ENCODE measurements around the gene ZNF497.

DNA sequence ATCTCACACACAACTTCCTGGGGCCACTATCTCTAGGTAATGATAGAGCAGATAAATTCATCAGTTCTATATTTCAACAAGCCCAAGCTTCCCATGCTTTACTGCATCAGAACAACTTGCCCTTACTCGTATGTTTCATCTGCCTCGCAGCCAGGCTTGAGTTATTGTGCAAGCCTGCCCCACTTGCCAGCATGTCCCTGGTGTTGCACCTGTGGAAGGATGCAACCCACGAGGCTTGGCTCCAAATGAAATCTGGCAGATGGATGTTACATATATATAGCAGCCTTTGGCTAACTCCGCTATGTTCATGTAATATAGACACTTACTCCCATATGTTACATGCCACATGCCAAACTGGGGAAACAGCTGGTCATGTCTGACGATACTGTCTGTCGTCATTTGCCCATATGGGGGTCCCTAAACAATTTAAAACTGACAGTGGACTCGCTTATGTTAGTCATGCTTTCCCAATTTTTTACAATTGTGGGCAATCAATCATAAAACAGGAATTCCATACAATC is 51.1 kb downstream of the ZNF497 start:
- TF ChIP-seq, protein P1, sequence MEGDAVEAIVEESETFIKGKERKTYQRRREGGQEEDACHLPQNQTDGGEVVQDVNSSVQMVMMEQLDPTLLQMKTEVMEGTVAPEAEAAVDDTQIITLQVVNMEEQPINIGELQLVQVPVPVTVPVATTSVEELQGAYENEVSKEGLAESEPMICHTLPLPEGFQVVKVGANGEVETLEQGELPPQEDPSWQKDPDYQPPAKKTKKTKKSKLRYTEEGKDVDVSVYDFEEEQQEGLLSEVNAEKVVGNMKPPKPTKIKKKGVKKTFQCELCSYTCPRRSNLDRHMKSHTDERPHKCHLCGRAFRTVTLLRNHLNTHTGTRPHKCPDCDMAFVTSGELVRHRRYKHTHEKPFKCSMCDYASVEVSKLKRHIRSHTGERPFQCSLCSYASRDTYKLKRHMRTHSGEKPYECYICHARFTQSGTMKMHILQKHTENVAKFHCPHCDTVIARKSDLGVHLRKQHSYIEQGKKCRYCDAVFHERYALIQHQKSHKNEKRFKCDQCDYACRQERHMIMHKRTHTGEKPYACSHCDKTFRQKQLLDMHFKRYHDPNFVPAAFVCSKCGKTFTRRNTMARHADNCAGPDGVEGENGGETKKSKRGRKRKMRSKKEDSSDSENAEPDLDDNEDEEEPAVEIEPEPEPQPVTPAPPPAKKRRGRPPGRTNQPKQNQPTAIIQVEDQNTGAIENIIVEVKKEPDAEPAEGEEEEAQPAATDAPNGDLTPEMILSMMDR (IDR thresholded peaks at IDR 0.05 in 2 of 3, conservative IDR thresholded peaks at IDR 0.05 in 1 of 3; ENCODE audit: insufficient read depth in 2 of 3, low read depth in 1 of 3, low read length in 3 of 3) = no peak
- TF ChIP-seq NR2C1 (IDR thresholded peaks at IDR 0.05) = no peak
- no peak for TF ChIP-seq NR2C1 (tag; IDR thresholded peaks at IDR 0.05)
- no peak for TF ChIP-seq SRSF1 (IDR thresholded peaks at IDR 0.05; ENCODE audit: low read depth, low read length)
- TF ChIP-seq RBFOX2 (IDR thresholded peaks at IDR 0.05; ENCODE audit: low read depth, low read length) = no peak
- no peak for TF ChIP-seq HDGF (IDR thresholded peaks at IDR 0.05)
- no peak for TF ChIP-seq FOXK1 (CRISPR knock-in tag; IDR thresholded peaks at IDR 0.05; ENCODE audit: borderline replicate concordance)
- TF ChIP-seq, protein P2, sequence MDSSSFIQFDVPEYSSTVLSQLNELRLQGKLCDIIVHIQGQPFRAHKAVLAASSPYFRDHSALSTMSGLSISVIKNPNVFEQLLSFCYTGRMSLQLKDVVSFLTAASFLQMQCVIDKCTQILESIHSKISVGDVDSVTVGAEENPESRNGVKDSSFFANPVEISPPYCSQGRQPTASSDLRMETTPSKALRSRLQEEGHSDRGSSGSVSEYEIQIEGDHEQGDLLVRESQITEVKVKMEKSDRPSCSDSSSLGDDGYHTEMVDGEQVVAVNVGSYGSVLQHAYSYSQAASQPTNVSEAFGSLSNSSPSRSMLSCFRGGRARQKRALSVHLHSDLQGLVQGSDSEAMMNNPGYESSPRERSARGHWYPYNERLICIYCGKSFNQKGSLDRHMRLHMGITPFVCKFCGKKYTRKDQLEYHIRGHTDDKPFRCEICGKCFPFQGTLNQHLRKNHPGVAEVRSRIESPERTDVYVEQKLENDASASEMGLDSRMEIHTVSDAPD (CRISPR knock-in tag; IDR thresholded peaks at IDR 0.05) = no peak
- TF ChIP-seq GTF2E2 (tag; IDR thresholded peaks at IDR 0.05) = no peak
- no peak for TF ChIP-seq ZNF77 (CRISPR knock-in tag; IDR thresholded peaks at IDR 0.05)
- no peak for TF ChIP-seq ZNF23 (CRISPR knock-in tag; IDR thresholded peaks at IDR 0.05)
- no peak for TF ChIP-seq HNRNPL (IDR thresholded peaks at IDR 0.05; ENCODE audit: low read depth, low read length)
- no peak for TF ChIP-seq CBX3 (IDR thresholded peaks at IDR 0.05; ENCODE audit: borderline replicate concordance in 1 of 2, low read length in 2 of 2)
- no peak for TF ChIP-seq KDM5B (IDR thresholded peaks at IDR 0.05; ENCODE audit: insufficient replicate concordance, low read depth, low read length)
- TF ChIP-seq, protein P3, sequence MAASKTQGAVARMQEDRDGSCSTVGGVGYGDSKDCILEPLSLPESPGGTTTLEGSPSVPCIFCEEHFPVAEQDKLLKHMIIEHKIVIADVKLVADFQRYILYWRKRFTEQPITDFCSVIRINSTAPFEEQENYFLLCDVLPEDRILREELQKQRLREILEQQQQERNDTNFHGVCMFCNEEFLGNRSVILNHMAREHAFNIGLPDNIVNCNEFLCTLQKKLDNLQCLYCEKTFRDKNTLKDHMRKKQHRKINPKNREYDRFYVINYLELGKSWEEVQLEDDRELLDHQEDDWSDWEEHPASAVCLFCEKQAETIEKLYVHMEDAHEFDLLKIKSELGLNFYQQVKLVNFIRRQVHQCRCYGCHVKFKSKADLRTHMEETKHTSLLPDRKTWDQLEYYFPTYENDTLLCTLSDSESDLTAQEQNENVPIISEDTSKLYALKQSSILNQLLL (CRISPR knock-in tag; IDR thresholded peaks at IDR 0.05; ENCODE audit: borderline replicate concordance) = no peak

Measured in K562 (cell line).